Panc1 (cell line): ENCODE measurements around the gene PIP5K1C. TPM values are rescaled to one million over a fixed set of nuclear protein-coding genes. Genes with fewer than 3 reads are reported as not detected.

Experiments used
- ATAC-seq: fragments of 200-7000 bp; cut with Tn5 transposase; 2 replicates; pipeline ENCODE4 v1.9.1; 2020; ENCODE audit warnings: mild to moderate bottlenecking, moderate library complexity
- BruUV-seq: library from RNA; stranded (reverse); fragments of 400-500 nt; replicated peaks from 2 replicates; lab custom pipeline; 2021; lab: Mats Ljungman, UMichigan
- CTCF ChIA-PET: fragments of 300-600 bp; sonication (Branson Sonifier 250); formaldehyde crosslinking; loops from one replicate; lab custom pipeline; 2022; ENCODE audit warnings: antibody characterized with exemption; lab: Charles Lee
- POLR2A ChIA-PET: fragments of 300-600 bp; sonication (Branson Sonifier 250); formaldehyde crosslinking; loops from one replicate; lab custom pipeline; 2022; ENCODE audit warnings: antibody characterized with exemption; lab: Charles Lee
- DNase-seq: peaks from one replicate; pipeline ENCODE4 v3.0.0-alpha.2; 2010; ENCODE audit warnings: low read depth, low spot score
- H3K27ac ChIP-seq: 2 replicates; pipeline ENCODE4 v1.5.1; 2011; ENCODE audit warnings: mild to moderate bottlenecking, low read length, inconsistent platforms
- H3K27me3 ChIP-seq: fragments of 200-500 bp; sonication (Bioruptor generic); 2 replicates; pipeline ENCODE4 v1.6.0; 2014; ENCODE audit warnings: low read length, inconsistent platforms; ENCODE audit not compliant: control insufficient read depth, insufficient read depth
- H3K36me3 ChIP-seq: fragments of 200-500 bp; sonication (Bioruptor generic); 2 replicates; pipeline ENCODE4 v1.5.1; 2014; ENCODE audit warnings: inconsistent platforms, mild to moderate bottlenecking, low read length, moderate library complexity; ENCODE audit not compliant: control insufficient read depth, insufficient read depth
- H3K4me1 ChIP-seq: 2 replicates; pipeline ENCODE4 v1.5.1; 2011; ENCODE audit warnings: inconsistent platforms, mild to moderate bottlenecking, low read length, moderate library complexity; ENCODE audit not compliant: control insufficient read depth, insufficient read depth
- H3K4me3 ChIP-seq, 2 experiments: 2 replicates each; pipeline ENCODE4 v1.5.1; 2011 to 2012; ENCODE audit warnings: low read depth in 2 of 2, low read length in 2 of 2, mild to moderate bottlenecking in 2 of 2, inconsistent platforms in 1 of 2, moderate library complexity in 1 of 2
- H3K9me3 ChIP-seq: fragments of 200-500 bp; sonication (Bioruptor generic); 2 replicates; pipeline ENCODE4 v1.5.1; 2014; ENCODE audit warnings: low read depth, mild to moderate bottlenecking, inconsistent platforms, low read length, moderate library complexity; ENCODE audit not compliant: control insufficient read depth, insufficient read depth
- POLR2AphosphoS5 ChIP-seq: IDR thresholded peaks from 2 replicates; pipeline ENCODE4 v1.6.1; 2012; ENCODE audit warnings: mild to moderate bottlenecking, low read depth, low read length, moderate library complexity
- SIN3A ChIP-seq: IDR thresholded peaks from 2 replicates; pipeline ENCODE4 v1.6.1; 2012; ENCODE audit warnings: low read depth, mild to moderate bottlenecking, low read length, moderate library complexity, borderline replicate concordance; ENCODE audit not compliant: insufficient read depth
- TCF7L2 ChIP-seq: IDR thresholded peaks from 2 replicates; pipeline ENCODE4 v1.6.1; 2011; ENCODE audit warnings: mild to moderate bottlenecking, low read depth, low read length, inconsistent platforms
- in situ Hi-C: cut with HindIII; loops from 2 replicates; pipeline ENCODE4 v1.10.0; 2016; ENCODE audit warnings: low sequenced_read_pairs, low pct_unique_long_range_greater_than_20kb
- intact Hi-C: fragments of 100-400 bp; cut with micrococcal nuclease; formaldehyde crosslinking; loops from one replicate; pipeline ENCODE4 v1.10.0; 2022; ENCODE audit not compliant: unreplicated experiment
- total RNA-seq: library from RNA; stranded (reverse); gene quantifications from one replicate; pipeline ENCODE4 v1.2.1, GENCODE V29; 2021; ENCODE audit not compliant: unreplicated experiment
- TF ChIP-seq, protein P1 (sequence below), 2 experiments: IDR thresholded peaks; 2 replicates each; pipeline ENCODE4 v1.6.1; 2011 to 2012; ENCODE audit warnings: low read depth in 2 of 2, control low read depth in 1 of 2, low read length in 1 of 2, mild to moderate bottlenecking in 1 of 2, moderate library complexity in 1 of 2; ENCODE audit not compliant: insufficient read depth in 1 of 2
- TF ChIP-seq, protein P2 (sequence below): fragments of 450-650 bp; IDR thresholded peaks from 2 replicates; pipeline ENCODE4 v1.5.1; 2017; ENCODE audit warnings: mild to moderate bottlenecking

PIP5K1C gene
- total RNA-seq, 1 experiment from 2014 or later: 30.6 TPM

DNA sequence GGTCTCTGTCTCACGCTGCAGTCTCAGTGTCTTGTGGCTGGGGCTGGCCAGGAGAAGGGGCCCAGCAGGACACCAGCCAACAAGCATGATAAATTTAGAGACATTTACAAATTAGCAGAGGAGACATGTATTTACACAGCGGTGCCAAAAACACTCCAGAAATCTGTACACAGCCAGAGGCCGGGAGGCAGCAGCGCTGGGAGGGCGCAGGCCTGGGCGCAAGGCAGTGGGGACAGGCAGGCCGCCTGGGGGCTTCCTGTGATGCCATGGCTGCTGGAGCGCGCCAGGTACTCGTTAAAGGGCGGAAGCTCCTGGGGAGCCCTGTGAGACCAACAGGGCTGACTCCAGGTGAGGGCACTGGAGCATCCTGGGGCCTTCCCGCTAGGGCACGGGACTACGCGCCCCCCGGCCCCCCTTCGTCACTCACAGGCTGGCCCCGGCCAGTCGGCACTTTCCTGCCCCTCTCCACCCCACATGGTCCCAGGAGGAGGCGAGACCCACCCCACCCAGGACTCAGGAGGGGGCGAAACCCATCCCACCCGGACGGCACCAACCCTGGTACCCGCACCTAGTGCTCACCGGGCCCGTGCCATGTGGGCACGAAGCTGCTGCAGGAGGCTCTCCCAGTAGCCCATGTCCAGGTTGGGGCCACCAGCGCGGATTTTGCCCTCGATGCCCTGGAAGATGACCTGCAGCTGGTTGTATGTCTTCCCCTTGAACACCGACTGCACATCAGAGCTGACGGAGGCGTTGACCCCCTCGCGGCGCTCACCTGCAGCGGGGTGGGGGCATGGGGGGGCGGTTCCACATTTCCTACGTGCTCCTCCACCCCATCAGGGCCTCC lies 86.2 kb downstream of the PIP5K1C start:
- no peak overlapping the region for H3K4me3 ChIP-seq
- no TSS peak for BruUV-seq
- H3K4me1 ChIP-seq: peaks cover 15% of the 10 kb centered on the region
- in situ Hi-C loops (no loop called here), intact Hi-C loops (no loop called here)
- POLR2A ChIA-PET: no interaction called here
- TF ChIP-seq POLR2AphosphoS5 (no peak), SIN3A (no peak), TCF7L2 (no peak)
- TF ChIP-seq, protein P1, sequence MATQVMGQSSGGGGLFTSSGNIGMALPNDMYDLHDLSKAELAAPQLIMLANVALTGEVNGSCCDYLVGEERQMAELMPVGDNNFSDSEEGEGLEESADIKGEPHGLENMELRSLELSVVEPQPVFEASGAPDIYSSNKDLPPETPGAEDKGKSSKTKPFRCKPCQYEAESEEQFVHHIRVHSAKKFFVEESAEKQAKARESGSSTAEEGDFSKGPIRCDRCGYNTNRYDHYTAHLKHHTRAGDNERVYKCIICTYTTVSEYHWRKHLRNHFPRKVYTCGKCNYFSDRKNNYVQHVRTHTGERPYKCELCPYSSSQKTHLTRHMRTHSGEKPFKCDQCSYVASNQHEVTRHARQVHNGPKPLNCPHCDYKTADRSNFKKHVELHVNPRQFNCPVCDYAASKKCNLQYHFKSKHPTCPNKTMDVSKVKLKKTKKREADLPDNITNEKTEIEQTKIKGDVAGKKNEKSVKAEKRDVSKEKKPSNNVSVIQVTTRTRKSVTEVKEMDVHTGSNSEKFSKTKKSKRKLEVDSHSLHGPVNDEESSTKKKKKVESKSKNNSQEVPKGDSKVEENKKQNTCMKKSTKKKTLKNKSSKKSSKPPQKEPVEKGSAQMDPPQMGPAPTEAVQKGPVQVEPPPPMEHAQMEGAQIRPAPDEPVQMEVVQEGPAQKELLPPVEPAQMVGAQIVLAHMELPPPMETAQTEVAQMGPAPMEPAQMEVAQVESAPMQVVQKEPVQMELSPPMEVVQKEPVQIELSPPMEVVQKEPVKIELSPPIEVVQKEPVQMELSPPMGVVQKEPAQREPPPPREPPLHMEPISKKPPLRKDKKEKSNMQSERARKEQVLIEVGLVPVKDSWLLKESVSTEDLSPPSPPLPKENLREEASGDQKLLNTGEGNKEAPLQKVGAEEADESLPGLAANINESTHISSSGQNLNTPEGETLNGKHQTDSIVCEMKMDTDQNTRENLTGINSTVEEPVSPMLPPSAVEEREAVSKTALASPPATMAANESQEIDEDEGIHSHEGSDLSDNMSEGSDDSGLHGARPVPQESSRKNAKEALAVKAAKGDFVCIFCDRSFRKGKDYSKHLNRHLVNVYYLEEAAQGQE (IDR thresholded peaks at IDR 0.05; ENCODE audit: insufficient read depth in 1 of 2, low read depth in 2 of 2, low read length in 1 of 2): no peak
- TF ChIP-seq, protein P2, sequence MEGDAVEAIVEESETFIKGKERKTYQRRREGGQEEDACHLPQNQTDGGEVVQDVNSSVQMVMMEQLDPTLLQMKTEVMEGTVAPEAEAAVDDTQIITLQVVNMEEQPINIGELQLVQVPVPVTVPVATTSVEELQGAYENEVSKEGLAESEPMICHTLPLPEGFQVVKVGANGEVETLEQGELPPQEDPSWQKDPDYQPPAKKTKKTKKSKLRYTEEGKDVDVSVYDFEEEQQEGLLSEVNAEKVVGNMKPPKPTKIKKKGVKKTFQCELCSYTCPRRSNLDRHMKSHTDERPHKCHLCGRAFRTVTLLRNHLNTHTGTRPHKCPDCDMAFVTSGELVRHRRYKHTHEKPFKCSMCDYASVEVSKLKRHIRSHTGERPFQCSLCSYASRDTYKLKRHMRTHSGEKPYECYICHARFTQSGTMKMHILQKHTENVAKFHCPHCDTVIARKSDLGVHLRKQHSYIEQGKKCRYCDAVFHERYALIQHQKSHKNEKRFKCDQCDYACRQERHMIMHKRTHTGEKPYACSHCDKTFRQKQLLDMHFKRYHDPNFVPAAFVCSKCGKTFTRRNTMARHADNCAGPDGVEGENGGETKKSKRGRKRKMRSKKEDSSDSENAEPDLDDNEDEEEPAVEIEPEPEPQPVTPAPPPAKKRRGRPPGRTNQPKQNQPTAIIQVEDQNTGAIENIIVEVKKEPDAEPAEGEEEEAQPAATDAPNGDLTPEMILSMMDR: no peak
- no peak for DNase-seq
- H3K36me3 ChIP-seq: no peaks in the 10 kb centered on the region
- no peak for ATAC-seq
- no peaks in the 10 kb centered on the region for H3K9me3 ChIP-seq
- no peak overlapping the region for H3K27ac ChIP-seq
- H3K27me3 ChIP-seq: no peaks in the 10 kb centered on the region
- CTCF ChIA-PET: interaction anchor here (0.6 kb wide), 1 partner anchor 26 kb away, joined by 4 read pairs; no protein-coding TSS in a partner anchor

DNA sequence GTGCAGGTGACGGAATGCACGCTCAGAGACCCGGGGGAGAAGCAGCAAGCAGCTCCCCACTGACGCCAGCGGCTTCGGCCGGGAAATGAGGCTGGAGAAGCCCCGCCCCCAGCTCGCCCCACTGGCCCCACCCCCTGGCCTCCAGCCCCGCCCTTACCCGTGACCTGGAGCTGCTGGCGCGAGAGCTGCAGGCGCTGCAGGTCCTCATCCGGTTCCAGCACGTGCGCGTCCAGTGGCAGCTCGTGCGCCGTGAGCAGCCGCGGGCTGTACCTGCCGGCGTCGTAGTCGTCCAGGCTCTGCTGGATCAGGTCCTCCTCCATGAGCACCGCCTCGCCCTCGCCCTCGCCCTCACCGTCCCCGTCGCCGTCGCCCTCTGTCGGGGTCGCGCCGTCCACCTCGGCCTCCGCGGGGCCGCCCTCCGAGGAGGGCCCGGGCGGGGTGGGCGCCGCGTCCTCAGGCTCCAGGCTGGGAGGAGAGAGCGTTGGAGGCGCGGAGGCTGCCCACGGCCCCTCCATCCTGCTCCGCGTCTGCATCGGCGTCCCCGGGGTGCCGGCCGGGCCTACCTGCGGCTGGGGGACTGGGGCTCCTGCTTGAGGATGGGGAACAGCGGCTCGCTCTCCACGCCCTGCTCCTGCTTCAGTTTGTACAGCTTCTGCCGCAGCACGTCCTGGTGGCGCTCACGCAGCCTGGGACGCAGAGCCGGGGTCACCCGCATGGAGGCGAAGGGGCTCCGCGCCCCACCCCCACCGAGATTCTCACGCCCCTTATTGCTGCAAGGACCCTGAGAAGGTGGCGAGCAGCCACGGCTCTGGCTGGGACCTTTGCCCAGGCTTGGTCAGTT lies 87.1 kb downstream of the PIP5K1C start:
- H3K27me3 ChIP-seq: no peaks in the 10 kb centered on the region
- in situ Hi-C loops: no loop called here
- intact Hi-C loops: no loop called here
- H3K27ac ChIP-seq: no peak overlapping the region
- DNase-seq (no peak), ATAC-seq (no peak)
- no TSS peak for BruUV-seq
- H3K4me3 ChIP-seq: no peak overlapping the region
- TF ChIP-seq, protein P1 (IDR thresholded peaks at IDR 0.05; ENCODE audit: insufficient read depth in 1 of 2, low read depth in 2 of 2, low read length in 1 of 2): no peak
- TF ChIP-seq TCF7L2 (no peak), SIN3A (no peak), POLR2AphosphoS5 (no peak)
- TF ChIP-seq, protein P2: no peak
- no peaks in the 10 kb centered on the region for H3K36me3 ChIP-seq
- ChIA-PET CTCF (interaction anchor here (0.6 kb wide), 1 partner anchor 25 kb away, joined by 4 read pairs; no protein-coding TSS in a partner anchor), POLR2A (no interaction called here)
- peaks cover 19% of the 10 kb centered on the region for H3K4me1 ChIP-seq
- H3K9me3 ChIP-seq: no peaks in the 10 kb centered on the region
